ENCODE results near the gene RXRA. TPM values are rescaled to one million over a fixed set of nuclear protein-coding genes. Genes with fewer than 3 reads are reported as not detected.

RXRA gene
- total and polyA plus RNA-seq, 10 donors = 10.9 to 116 (median 81.0) TPM

DNA sequence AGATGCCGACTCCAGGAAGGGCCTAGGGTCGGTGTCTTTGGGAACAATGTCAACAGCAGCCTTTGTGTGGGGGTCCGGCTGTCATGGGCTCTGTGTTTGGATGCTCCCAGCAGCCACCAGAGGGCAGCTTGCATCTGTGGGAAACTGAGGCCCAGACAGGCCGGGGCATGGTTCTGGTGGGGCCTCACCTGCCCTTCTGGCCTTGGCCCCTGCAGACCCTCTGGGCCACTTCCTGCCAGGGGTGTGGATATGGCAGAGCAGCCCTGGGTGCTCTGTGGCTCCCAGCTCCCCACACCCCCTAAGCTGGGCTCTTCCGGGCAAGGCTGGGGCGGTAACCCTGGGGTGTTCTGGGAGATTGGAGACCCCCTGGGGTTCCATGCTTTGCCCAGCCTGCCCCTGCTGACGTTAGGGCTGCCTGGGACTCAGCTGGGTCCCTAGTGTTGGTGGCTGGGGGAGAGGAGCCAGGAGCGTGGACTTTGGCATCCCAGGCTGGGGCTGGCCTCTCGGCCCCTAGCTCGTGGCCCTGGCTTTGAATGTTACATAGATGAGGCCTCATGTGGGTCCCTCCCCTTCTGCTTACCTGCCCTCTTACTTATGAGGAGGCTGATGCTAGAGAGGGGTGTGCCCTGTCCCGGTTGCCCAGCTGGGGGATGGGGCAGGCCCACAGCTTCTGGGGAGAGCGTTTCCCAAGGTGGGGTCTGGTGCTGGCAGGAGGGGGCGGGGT is 38.3 kb downstream of the RXRA start:
- no peaks in the 10 kb centered on the region for H3K27me3 ChIP-seq (replicated peaks in 1 of 7)
- no peaks in the 10 kb centered on the region for H3K36me3 ChIP-seq
- intact Hi-C loops (cut with DNase I; ENCODE audit: low total_unique reads) = no loop called here
- no peak overlapping the region for H3K4me3 ChIP-seq
- WGBS, 5 donors = 82 to 87% (median 83%) methylated on average over 6 to 13 of the region's 13 CpGs
- peaks cover 24 to 95% (median 61%) of the 10 kb centered on the region in 6 donors for H3K4me1 ChIP-seq
- TF ChIP-seq, protein P1, sequence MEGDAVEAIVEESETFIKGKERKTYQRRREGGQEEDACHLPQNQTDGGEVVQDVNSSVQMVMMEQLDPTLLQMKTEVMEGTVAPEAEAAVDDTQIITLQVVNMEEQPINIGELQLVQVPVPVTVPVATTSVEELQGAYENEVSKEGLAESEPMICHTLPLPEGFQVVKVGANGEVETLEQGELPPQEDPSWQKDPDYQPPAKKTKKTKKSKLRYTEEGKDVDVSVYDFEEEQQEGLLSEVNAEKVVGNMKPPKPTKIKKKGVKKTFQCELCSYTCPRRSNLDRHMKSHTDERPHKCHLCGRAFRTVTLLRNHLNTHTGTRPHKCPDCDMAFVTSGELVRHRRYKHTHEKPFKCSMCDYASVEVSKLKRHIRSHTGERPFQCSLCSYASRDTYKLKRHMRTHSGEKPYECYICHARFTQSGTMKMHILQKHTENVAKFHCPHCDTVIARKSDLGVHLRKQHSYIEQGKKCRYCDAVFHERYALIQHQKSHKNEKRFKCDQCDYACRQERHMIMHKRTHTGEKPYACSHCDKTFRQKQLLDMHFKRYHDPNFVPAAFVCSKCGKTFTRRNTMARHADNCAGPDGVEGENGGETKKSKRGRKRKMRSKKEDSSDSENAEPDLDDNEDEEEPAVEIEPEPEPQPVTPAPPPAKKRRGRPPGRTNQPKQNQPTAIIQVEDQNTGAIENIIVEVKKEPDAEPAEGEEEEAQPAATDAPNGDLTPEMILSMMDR (IDR thresholded peaks at IDR 0.05 in 8 of 11, conservative IDR thresholded peaks at IDR 0.05 in 3 of 11) = peak in 6 of 11 experiments; percentile 14 to 45 (median 28)
- no peak for TF ChIP-seq POLR2AphosphoS5 (IDR thresholded peaks at IDR 0.05)
- DNase-seq = no peak
- no peaks in the 10 kb centered on the region for H3K9me3 ChIP-seq
- H3K27ac ChIP-seq = peak overlapping the region in 4 of 8 donors; percentile 88 to 94 (median 89)

DNA sequence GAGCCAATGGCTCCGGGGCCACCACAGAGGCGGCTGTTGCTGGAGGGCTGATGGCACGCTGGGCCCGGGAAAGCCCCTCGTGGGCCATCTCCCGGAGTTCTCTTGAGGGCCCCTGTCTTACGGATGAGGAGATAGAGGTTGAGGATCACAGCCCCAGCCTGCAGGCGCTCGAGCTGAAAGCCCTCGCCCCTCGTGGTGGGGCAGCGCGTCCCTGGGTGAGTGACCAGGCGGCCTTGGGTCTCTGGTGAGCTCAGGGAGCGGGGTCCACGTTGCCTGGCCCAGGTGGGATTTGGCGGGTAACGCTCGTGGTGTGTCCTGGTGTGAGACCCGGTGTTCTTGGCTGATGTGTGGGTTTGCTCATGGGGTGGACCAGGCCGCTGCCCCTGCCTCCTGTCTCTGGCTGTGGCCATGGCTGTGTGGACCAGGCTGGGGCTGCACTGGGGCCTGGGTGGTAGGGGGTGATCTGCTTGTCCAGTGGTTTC is 38.9 kb downstream of the RXRA start:
- TF ChIP-seq POLR2AphosphoS5 (IDR thresholded peaks at IDR 0.05) (no peak), POLR2A (IDR thresholded peaks at IDR 0.05) (no peak)
- TF ChIP-seq, protein P1 (IDR thresholded peaks at IDR 0.05 in 8 of 11, conservative IDR thresholded peaks at IDR 0.05 in 3 of 11) = no peak
- Histone ChIP-seq H3K27me3 (replicated peaks in 1 of 7) (no peaks in the 10 kb centered on the region), H3K27ac (peak overlapping the region in 7 of 8 donors; percentile 22 to 94 (median 88)), H3K4me3 (no peak overlapping the region), H3K4me1 (peaks cover 23 to 95% (median 61%) of the 10 kb centered on the region in 6 donors), H3K36me3 (no peaks in the 10 kb centered on the region), H3K9me3 (no peaks in the 10 kb centered on the region)
- WGBS, 5 donors = 90 to 92% (median 92%) methylated on average over 12 to 21 of the region's 21 CpGs; no CpG with 5 or more reads in 1 of the 5 donors
- no peak for DNase-seq
- intact Hi-C loops (cut with DNase I; ENCODE audit: low total_unique reads) = no loop called here

DNA sequence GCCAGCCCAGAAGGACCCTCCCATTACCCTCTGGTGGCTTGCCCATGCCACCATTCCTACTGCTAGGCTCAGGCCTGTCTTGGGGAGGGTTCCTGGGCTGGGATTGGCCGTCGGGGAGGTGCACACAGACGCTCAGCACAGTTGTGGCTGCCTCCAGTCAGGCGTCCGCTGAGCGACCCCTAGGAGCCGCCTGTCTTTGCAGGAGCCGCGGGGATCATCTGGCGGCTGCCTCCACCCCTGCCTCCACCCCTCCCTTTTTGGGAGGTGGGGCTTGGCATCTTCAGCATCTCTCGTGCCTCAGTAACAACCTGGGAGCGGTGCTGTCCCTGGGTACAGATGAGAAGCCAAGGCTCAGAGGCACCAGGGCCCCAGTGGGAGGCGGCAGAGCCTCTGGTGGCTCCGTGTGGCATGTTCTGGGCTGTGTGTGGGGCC is 39.6 kb downstream of the RXRA start:
- Histone ChIP-seq H3K4me3 (peak overlapping the region in 2 of 8 donors; percentile 9 to 52), H3K4me1 (peaks cover 17 to 95% (median 59%) of the 10 kb centered on the region in 6 donors), H3K27me3 (replicated peaks in 1 of 7) (no peaks in the 10 kb centered on the region), H3K27ac (peak overlapping the region; percentile 57 to 94 (median 87)), H3K9me3 (no peaks in the 10 kb centered on the region), H3K36me3 (no peaks in the 10 kb centered on the region)
- no peak for DNase-seq
- TF ChIP-seq POLR2AphosphoS5 (IDR thresholded peaks at IDR 0.05) (no peak), POLR2A (IDR thresholded peaks at IDR 0.05) (no peak)
- TF ChIP-seq, protein P1 (IDR thresholded peaks at IDR 0.05 in 8 of 11, conservative IDR thresholded peaks at IDR 0.05 in 3 of 11) = no peak
- 40 to 61% (median 50%) methylated on average over 2 to 14 of the region's 14 CpGs for WGBS, 5 donors
- intact Hi-C loops (cut with DNase I; ENCODE audit: low total_unique reads) = no loop called here

Data from spleen (tissue), 11 donors.